GM12874 (cell line): ENCODE measurements around the gene ZFAND2B.
A peak's percentile ranks its signal among the peaks of the same experiment; 100 is the strongest.

Experiments used
- CTCF ChIP-seq: IDR thresholded peaks from 2 replicates; pipeline ENCODE4 v1.5.1; 2011; ENCODE audit warnings: low read depth, mild to moderate bottlenecking, control low read depth, low read length, moderate library complexity; ENCODE audit not compliant: insufficient read depth

The ZFAND2B gene

GRCh38 chr2:219163156-219163555 is 43.4 kb upstream of the ZFAND2B start:
- no peak for TF ChIP-seq CTCF

- TF ChIP-seq CTCF, result no peak
Observed at GRCh38 chr2:219165058-219165911, 41.3 kb upstream of the ZFAND2B start.

GRCh38 chr2:219167997-219168396 is 38.6 kb upstream of the ZFAND2B start:
- no peak for TF ChIP-seq CTCF

- TF ChIP-seq CTCF, result no peak
Observed at GRCh38 chr2:219168526-219168925, 38.1 kb upstream of the ZFAND2B start.

GRCh38 chr2:219168932-219169331 is 37.6 kb upstream of the ZFAND2B start:
- TF ChIP-seq CTCF, result no peak

- TF ChIP-seq CTCF, result no peak
Observed at GRCh38 chr2:219169930-219170654, 36.5 kb upstream of the ZFAND2B start, which contains the start of gene SLC23A3. Gene SLC23A3 (minus strand): TSS chr2:219170029. CDS start chr2:219169984, 45 bp downstream.

GRCh38 chr2:219171231-219171651 is 35.3 kb upstream of the ZFAND2B start:
- peak; percentile 57 for TF ChIP-seq CTCF
